D721Med (cell line): Measurements from ENCODE around the gene LAMB2.

Experiments
- DNase-seq: peaks from one replicate; pipeline ENCODE4 v3.0.0; 2011; ENCODE audit warnings: low spot score; ENCODE audit not compliant: insufficient read length
- FAIRE-seq: peaks from 2 replicates; lab custom pipeline; 2011; peaks lifted over from hg19 to GRCh38; lab: Jason Lieb, UNC
- TF ChIP-seq, protein P1 (sequence below): IDR thresholded peaks from 2 replicates; pipeline ENCODE4 v1.5.1; 2012; ENCODE audit warnings: mild to moderate bottlenecking, control low read depth; ENCODE audit not compliant: insufficient read depth; ENCODE audit errors: missing control alignments

Gene LAMB2

DNA sequence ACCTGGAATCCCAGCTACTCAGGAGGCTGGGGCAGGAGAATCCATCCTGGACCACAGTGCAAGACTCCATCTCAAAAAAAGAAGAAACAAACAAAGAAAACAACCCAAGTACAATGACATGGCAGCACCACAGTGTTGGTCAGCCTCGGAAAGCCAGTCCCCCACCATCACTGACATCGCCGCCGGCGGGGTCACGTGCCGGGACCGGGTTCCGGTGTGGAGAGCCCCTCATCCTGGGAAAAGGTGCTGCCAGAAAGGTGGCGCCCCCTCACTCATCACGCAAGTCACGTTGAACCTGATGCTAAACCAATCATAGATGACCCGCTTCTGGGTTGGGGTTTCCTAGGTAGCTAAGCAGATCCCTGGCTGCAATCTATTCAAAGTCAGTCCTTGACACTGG is 56.7 kb downstream of the LAMB2 start:
- FAIRE-seq (no peak), DNase-seq (no peak)
- TF ChIP-seq, protein P1, sequence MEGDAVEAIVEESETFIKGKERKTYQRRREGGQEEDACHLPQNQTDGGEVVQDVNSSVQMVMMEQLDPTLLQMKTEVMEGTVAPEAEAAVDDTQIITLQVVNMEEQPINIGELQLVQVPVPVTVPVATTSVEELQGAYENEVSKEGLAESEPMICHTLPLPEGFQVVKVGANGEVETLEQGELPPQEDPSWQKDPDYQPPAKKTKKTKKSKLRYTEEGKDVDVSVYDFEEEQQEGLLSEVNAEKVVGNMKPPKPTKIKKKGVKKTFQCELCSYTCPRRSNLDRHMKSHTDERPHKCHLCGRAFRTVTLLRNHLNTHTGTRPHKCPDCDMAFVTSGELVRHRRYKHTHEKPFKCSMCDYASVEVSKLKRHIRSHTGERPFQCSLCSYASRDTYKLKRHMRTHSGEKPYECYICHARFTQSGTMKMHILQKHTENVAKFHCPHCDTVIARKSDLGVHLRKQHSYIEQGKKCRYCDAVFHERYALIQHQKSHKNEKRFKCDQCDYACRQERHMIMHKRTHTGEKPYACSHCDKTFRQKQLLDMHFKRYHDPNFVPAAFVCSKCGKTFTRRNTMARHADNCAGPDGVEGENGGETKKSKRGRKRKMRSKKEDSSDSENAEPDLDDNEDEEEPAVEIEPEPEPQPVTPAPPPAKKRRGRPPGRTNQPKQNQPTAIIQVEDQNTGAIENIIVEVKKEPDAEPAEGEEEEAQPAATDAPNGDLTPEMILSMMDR: no peak
